Activated CD4-positive, alpha-beta T cell treated with anti-CD3 and anti-CD28 coated beads, Interleukin-2, amount 10 ng/mL, durations not matched to agents 7 days and 5 days (primary cell): ENCODE results near the gene ZFAND3. TPM values are rescaled to one million over a fixed set of nuclear protein-coding genes. Genes with fewer than 3 reads are reported as not detected.

Experiments
- CTCF ChIA-PET: fragments of 350-600 bp; sonication (Branson Sonifier 250); formaldehyde crosslinking; loops from one replicate; lab custom pipeline; 2021; ENCODE audit warnings: antibody characterized with exemption; lab: Charles Lee
- POLR2A ChIA-PET: fragments of 350-600 bp; sonication (Branson Sonifier 250); formaldehyde crosslinking; loops from one replicate; lab custom pipeline; 2021; ENCODE audit warnings: antibody characterized with exemption; lab: Charles Lee
- DNase-seq: peaks from one replicate; pipeline ENCODE4 v3.0.0-alpha.2; 2020
- H3K27ac Mint-ChIP-seq: one replicate; pipeline ENCODE4 v1.8.0; 2021; ENCODE audit warnings: mild to moderate bottlenecking, moderate library complexity, mixed read lengths
- H3K27me3 Mint-ChIP-seq: one replicate; pipeline ENCODE4 v1.8.0; 2021; ENCODE audit warnings: mixed read lengths
- H3K36me3 Mint-ChIP-seq: one replicate; pipeline ENCODE4 v1.8.0; 2021; ENCODE audit warnings: low read depth, mixed read lengths
- H3K4me1 Mint-ChIP-seq: one replicate; pipeline ENCODE4 v1.8.0; 2021; ENCODE audit warnings: mixed read lengths
- H3K4me3 Mint-ChIP-seq: one replicate; pipeline ENCODE4 v1.8.0; 2021; ENCODE audit warnings: mild to moderate bottlenecking, moderate library complexity, mixed read lengths
- H3K9me3 Mint-ChIP-seq: one replicate; pipeline ENCODE4 v1.8.0; 2021; ENCODE audit warnings: mixed read lengths
- total RNA-seq, 2 experiments: library from RNA; stranded (reverse); gene quantifications; one replicate each; pipeline ENCODE4 v1.2.3, GENCODE V29; 2021

The ZFAND3 gene
- 10 to 100 TPM; 27.4 to 34.7 TPM for total RNA-seq

GRCh38 chr6:37819177-37819801 lies at the start of gene ZFAND3:
ZFAND3 (plus strand) TSS chr6:37819727; CDS start chr6:37819946, 219 bp downstream.
- ChIA-PET POLR2A (interaction anchor here (0.6 kb wide), 1 partner anchor 8 kb away, joined by 3 read pairs; no protein-coding TSS in a partner anchor), CTCF (interaction anchor here (0.8 to 1.9 kb wide), 5 partner anchors 8 to 28 kb away, joined by 3 to 7 read pairs (median 3); no protein-coding TSS in a partner anchor)
- peak within 1 kb of the TSS; percentile 99 for H3K27ac Mint-ChIP-seq

GRCh38 chr6:37774028-37774680 lies 45.4 kb upstream of the ZFAND3 start:
- Mint-ChIP-seq H3K4me1 (no peaks in the 10 kb centered on the region), H3K36me3 (no peaks in the 10 kb centered on the region), H3K27ac (no peak overlapping the region), H3K27me3 (peaks cover 7% of the 10 kb centered on the region), H3K9me3 (no peaks in the 10 kb centered on the region), H3K4me3 (no peak overlapping the region)
- ChIA-PET POLR2A (no interaction called here), CTCF (interaction anchor here (0.6 kb wide), 1 partner anchor 712 kb away, joined by 3 read pairs; no protein-coding TSS in a partner anchor)
- DNase-seq, result no peak

More at GRCh38 chr6:37819177-37819801, at the start of gene ZFAND3:
- peak within 1 kb of the TSS; percentile 99 for H3K4me3 Mint-ChIP-seq
- no peaks in the 10 kb centered on the region for H3K9me3 Mint-ChIP-seq
- H3K4me1 Mint-ChIP-seq, result peaks cover 42% of the 10 kb centered on the region
- H3K27me3 Mint-ChIP-seq, result no peaks in the 10 kb centered on the region
- DNase-seq, result peak; percentile 94
- H3K36me3 Mint-ChIP-seq, result peaks cover 3% of the 10 kb centered on the region

GRCh38 chr6:37776566-37776965 lies 43.0 kb upstream of the ZFAND3 start:
- Mint-ChIP-seq H3K9me3 (no peaks in the 10 kb centered on the region), H3K27ac (no peak overlapping the region), H3K27me3 (peaks cover 7% of the 10 kb centered on the region), H3K4me1 (no peaks in the 10 kb centered on the region), H3K36me3 (no peaks in the 10 kb centered on the region), H3K4me3 (no peak overlapping the region)
- ChIA-PET CTCF (no interaction called here), POLR2A (interaction anchor here (0.6 kb wide), 1 partner anchor 10 kb away, joined by 3 read pairs; no protein-coding TSS in a partner anchor)
- no peak for DNase-seq

GRCh38 chr6:37777272-37777834 lies 42.2 kb upstream of the ZFAND3 start:
- DNase-seq, result no peak
- Mint-ChIP-seq H3K36me3 (no peaks in the 10 kb centered on the region), H3K4me1 (no peaks in the 10 kb centered on the region), H3K27me3 (peaks cover 7% of the 10 kb centered on the region), H3K4me3 (no peak overlapping the region), H3K27ac (no peak overlapping the region), H3K9me3 (no peaks in the 10 kb centered on the region)
- ChIA-PET CTCF (no interaction called here), POLR2A (no interaction called here)

- Mint-ChIP-seq H3K4me1 (peaks cover 13% of the 10 kb centered on the region), H3K4me3 (no peak overlapping the region), H3K36me3 (no peaks in the 10 kb centered on the region), H3K27me3 (peaks cover 15% of the 10 kb centered on the region), H3K27ac (no peak overlapping the region), H3K9me3 (no peaks in the 10 kb centered on the region)
- ChIA-PET POLR2A (no interaction called here), CTCF (no interaction called here)
- DNase-seq, result no peak
Measured at GRCh38 chr6:37779111-37779800, 40.3 kb upstream of the ZFAND3 start.

- ChIA-PET CTCF (no interaction called here), POLR2A (no interaction called here)
- Mint-ChIP-seq H3K4me3 (no peak overlapping the region), H3K27ac (no peak overlapping the region), H3K9me3 (no peaks in the 10 kb centered on the region), H3K4me1 (peaks cover 15% of the 10 kb centered on the region), H3K36me3 (no peaks in the 10 kb centered on the region), H3K27me3 (peaks cover 22% of the 10 kb centered on the region)
- DNase-seq, result no peak
Measured at GRCh38 chr6:37779902-37780628, 39.5 kb upstream of the ZFAND3 start.

GRCh38 chr6:37781788-37782187 lies 37.7 kb upstream of the ZFAND3 start:
- Mint-ChIP-seq H3K27me3 (peaks cover 29% of the 10 kb centered on the region), H3K9me3 (no peaks in the 10 kb centered on the region), H3K36me3 (no peaks in the 10 kb centered on the region), H3K27ac (no peak overlapping the region), H3K4me1 (peaks cover 15% of the 10 kb centered on the region), H3K4me3 (no peak overlapping the region)
- POLR2A ChIA-PET, result no interaction called here
- CTCF ChIA-PET, result interaction anchor here (0.7 to 2.2 kb wide), 3 partner anchors 13 to 163 kb away, joined by 3 to 10 read pairs (median 4); no protein-coding TSS in a partner anchor
- DNase-seq, result no peak

GRCh38 chr6:37783025-37783855 lies 36.3 kb upstream of the ZFAND3 start:
- no peak for DNase-seq
- no peak overlapping the region for H3K27ac Mint-ChIP-seq
- peaks cover 29% of the 10 kb centered on the region for H3K27me3 Mint-ChIP-seq
- CTCF ChIA-PET, result interaction anchor here (0.6 to 2.2 kb wide), 6 partner anchors 8 to 191 kb away, joined by 3 to 10 read pairs (median 3); no protein-coding TSS in a partner anchor
- no peaks in the 10 kb centered on the region for H3K36me3 Mint-ChIP-seq
- POLR2A ChIA-PET, result interaction anchor here (0.5 kb wide), 1 partner anchor 29 kb away, joined by 6 read pairs; no protein-coding TSS in a partner anchor
- no peaks in the 10 kb centered on the region for H3K9me3 Mint-ChIP-seq
- peak overlapping the region; percentile 28 for H3K4me3 Mint-ChIP-seq
- H3K4me1 Mint-ChIP-seq, result peaks cover 15% of the 10 kb centered on the region

GRCh38 chr6:37783856-37784584 lies 35.5 kb upstream of the ZFAND3 start:
- DNase-seq, result no peak
- Mint-ChIP-seq H3K4me1 (peaks cover 15% of the 10 kb centered on the region), H3K9me3 (no peaks in the 10 kb centered on the region), H3K4me3 (peak overlapping the region; percentile 28), H3K36me3 (no peaks in the 10 kb centered on the region), H3K27ac (no peak overlapping the region), H3K27me3 (peaks cover 29% of the 10 kb centered on the region)
- ChIA-PET POLR2A (interaction anchor here (0.5 kb wide), 1 partner anchor 28 kb away, joined by 6 read pairs; no protein-coding TSS in a partner anchor), CTCF (interaction anchor here (0.6 to 1.4 kb wide), 5 partner anchors 7 to 251 kb away, joined by 3 read pairs; no protein-coding TSS in a partner anchor)

GRCh38 chr6:37784585-37784967 lies 35.0 kb upstream of the ZFAND3 start:
- H3K36me3 Mint-ChIP-seq, result no peaks in the 10 kb centered on the region
- no peaks in the 10 kb centered on the region for H3K9me3 Mint-ChIP-seq
- ChIA-PET POLR2A (no interaction called here), CTCF (interaction anchor here (1.4 kb wide), 2 partner anchors 66 to 251 kb away, joined by 3 read pairs; no protein-coding TSS in a partner anchor)
- H3K4me3 Mint-ChIP-seq, result no peak overlapping the region
- H3K27ac Mint-ChIP-seq, result no peak overlapping the region
- no peak for DNase-seq
- H3K27me3 Mint-ChIP-seq, result peaks cover 29% of the 10 kb centered on the region
- H3K4me1 Mint-ChIP-seq, result peaks cover 15% of the 10 kb centered on the region
